DND-41 (cell line): ENCODE results near the gene TTC19.

Source experiments
- ATAC-seq: fragments of 200-7000 bp; cut with Tn5 transposase; 3 replicates; pipeline ENCODE4 v1.9.1; 2021; ENCODE audit warnings: low read depth; ENCODE audit not compliant: insufficient read depth
- DNase-seq: peaks from one replicate; pipeline ENCODE4 v3.0.0-alpha.2; 2020
- H2AFZ ChIP-seq: 2 replicates; pipeline ENCODE4 v1.6.0; 2012; ENCODE audit warnings: low read depth, low read length
- H3K27ac ChIP-seq: 2 replicates; pipeline ENCODE4 v1.5.1; 2012; ENCODE audit warnings: low read length, inconsistent platforms
- H3K27me3 ChIP-seq: fragments of 200-600 bp; sonication (generic); 2 replicates; pipeline ENCODE4 v1.6.0; 2012; ENCODE audit warnings: low read length, mild to moderate bottlenecking, inconsistent platforms; ENCODE audit not compliant: insufficient read depth, poor library complexity
- H3K36me3 ChIP-seq: 2 replicates; pipeline ENCODE4 v1.5.1; 2012; ENCODE audit warnings: low read length, inconsistent platforms; ENCODE audit not compliant: insufficient read depth
- H3K4me1 ChIP-seq: 2 replicates; pipeline ENCODE4 v1.5.1; 2012; ENCODE audit warnings: mild to moderate bottlenecking, low read length; ENCODE audit not compliant: insufficient read depth
- H3K4me2 ChIP-seq: 2 replicates; pipeline ENCODE4 v1.6.0; 2012; ENCODE audit warnings: mild to moderate bottlenecking, moderate library complexity, low read length, inconsistent platforms; ENCODE audit not compliant: insufficient read depth
- H3K4me3 ChIP-seq, 2 experiments: fragments of 200-600 bp in 1 of 2; shearing (Covaris generic) in 1 of 2; 2 replicates each; pipeline ENCODE4 v1.5.1; 2012 to 2016; ENCODE audit warnings: inconsistent platforms in 2 of 2, low read length in 2 of 2, mild to moderate bottlenecking in 2 of 2, low read depth in 1 of 2, moderate library complexity in 1 of 2
- H3K79me2 ChIP-seq: 2 replicates; pipeline ENCODE4 v1.6.0; 2012; ENCODE audit warnings: low read length, inconsistent platforms; ENCODE audit not compliant: insufficient read depth
- H3K9ac ChIP-seq: 2 replicates; pipeline ENCODE4 v1.6.0; 2012; ENCODE audit warnings: low read depth, mild to moderate bottlenecking, inconsistent platforms, low read length, moderate library complexity
- H3K9me3 ChIP-seq: 2 replicates; pipeline ENCODE4 v1.5.1; 2012; ENCODE audit warnings: low read length, moderate library complexity, mild to moderate bottlenecking, inconsistent platforms; ENCODE audit not compliant: insufficient read depth, severe bottlenecking
- H4K20me1 ChIP-seq: 2 replicates; pipeline ENCODE4 v1.6.0; 2012; ENCODE audit warnings: low read length; ENCODE audit not compliant: insufficient read depth
- EZH2 ChIP-seq: IDR thresholded peaks from 3 replicates; pipeline ENCODE4 v1.6.1; 2012; ENCODE audit warnings: borderline replicate concordance, low read depth, mild to moderate bottlenecking, moderate library complexity, low read length, inconsistent platforms; ENCODE audit not compliant: severe bottlenecking
- TF ChIP-seq, protein P1 (sequence below): IDR thresholded peaks from 2 replicates; pipeline ENCODE4 v1.5.1; 2012; ENCODE audit warnings: borderline replicate concordance, low read length, moderate library complexity, mild to moderate bottlenecking; ENCODE audit not compliant: poor library complexity, severe bottlenecking; ENCODE audit errors: extremely low read depth

TTC19 gene

DNA sequence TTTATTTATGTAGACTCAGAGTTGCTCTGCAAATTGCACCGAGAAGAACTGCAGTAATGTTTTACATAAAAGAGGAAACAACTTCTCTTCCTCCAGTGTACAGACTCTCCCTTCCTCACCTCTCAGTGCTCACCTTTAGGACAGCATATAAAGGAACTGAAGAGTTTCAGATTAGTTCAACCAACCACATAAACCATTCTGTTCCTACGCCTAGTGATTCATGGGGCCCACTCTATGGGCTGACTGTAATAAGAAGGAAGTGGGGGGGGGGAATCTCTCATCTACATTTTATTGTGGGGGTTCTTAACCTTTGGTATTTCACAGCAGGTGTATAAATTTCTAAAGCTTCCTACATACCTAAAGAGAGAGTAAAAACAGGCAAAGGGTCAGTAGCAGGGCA, 18.4 kb upstream of the TTC19 start:
- ATAC-seq, result no peak
- DNase-seq, result no peak
- H3K27me3 ChIP-seq, result no peaks in the 10 kb centered on the region
- H3K4me1 ChIP-seq, result no peaks in the 10 kb centered on the region
- H3K4me2 ChIP-seq, result no peak overlapping the region
- H3K79me2 ChIP-seq, result no peaks in the 10 kb centered on the region
- no peak overlapping the region for H3K27ac ChIP-seq
- H3K9me3 ChIP-seq, result no peaks in the 10 kb centered on the region
- H3K9ac ChIP-seq, result no peak overlapping the region
- H4K20me1 ChIP-seq, result no peaks in the 10 kb centered on the region
- H3K36me3 ChIP-seq, result peaks cover 52% of the 10 kb centered on the region
- TF ChIP-seq, protein P1, sequence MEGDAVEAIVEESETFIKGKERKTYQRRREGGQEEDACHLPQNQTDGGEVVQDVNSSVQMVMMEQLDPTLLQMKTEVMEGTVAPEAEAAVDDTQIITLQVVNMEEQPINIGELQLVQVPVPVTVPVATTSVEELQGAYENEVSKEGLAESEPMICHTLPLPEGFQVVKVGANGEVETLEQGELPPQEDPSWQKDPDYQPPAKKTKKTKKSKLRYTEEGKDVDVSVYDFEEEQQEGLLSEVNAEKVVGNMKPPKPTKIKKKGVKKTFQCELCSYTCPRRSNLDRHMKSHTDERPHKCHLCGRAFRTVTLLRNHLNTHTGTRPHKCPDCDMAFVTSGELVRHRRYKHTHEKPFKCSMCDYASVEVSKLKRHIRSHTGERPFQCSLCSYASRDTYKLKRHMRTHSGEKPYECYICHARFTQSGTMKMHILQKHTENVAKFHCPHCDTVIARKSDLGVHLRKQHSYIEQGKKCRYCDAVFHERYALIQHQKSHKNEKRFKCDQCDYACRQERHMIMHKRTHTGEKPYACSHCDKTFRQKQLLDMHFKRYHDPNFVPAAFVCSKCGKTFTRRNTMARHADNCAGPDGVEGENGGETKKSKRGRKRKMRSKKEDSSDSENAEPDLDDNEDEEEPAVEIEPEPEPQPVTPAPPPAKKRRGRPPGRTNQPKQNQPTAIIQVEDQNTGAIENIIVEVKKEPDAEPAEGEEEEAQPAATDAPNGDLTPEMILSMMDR, result no peak
- TF ChIP-seq EZH2, result no peak
- H2AFZ ChIP-seq, result no peak overlapping the region
- H3K4me3 ChIP-seq, result no peak overlapping the region

DNA sequence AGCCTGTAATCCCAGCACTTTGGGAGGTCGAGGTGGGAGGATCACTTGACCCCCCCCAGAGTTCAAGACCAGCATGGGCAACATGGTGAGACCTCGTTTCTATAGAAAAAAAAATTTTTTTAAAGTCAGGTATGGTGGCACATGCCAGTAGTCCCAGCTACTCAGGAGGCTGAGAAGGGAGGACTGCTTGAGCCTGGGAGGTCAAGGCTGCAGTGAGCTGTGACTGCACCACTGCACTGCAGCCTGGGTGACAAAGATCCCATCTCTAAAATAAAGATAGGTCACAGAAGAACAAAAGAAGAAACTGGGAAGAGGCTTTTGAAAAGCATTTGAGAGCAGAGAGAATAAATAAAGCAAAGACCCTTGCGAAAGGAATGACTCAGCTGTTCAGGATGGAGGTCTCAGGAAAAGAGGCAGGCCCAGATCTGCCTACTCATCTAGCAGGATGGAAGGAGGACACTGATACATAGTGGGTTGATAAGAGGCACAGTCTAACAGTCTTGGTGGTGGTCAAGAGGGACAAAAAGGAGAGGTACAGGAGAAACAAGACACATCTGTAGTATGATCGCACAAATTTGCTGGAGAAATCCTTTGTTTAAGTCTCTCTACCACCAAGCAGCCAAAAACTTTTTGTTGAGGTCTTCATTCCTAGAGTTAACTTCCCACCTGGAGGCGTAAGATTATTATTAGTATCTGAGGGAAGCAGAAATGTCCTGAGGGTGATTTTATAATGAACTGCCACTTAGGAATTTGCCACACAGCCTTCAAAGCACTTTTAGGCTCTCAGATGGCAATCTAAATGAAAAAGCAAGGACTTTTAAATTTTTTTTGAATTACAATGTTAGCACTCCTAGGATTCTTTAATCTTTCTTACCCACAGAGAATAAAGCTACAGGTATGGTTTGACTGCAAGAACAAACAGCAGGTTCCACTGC, 17.7 kb upstream of the TTC19 start:
- Histone ChIP-seq H3K4me3 (no peak overlapping the region), H3K9ac (no peak overlapping the region), H3K27ac (no peak overlapping the region), H2AFZ (no peak overlapping the region), H4K20me1 (no peaks in the 10 kb centered on the region), H3K4me2 (no peak overlapping the region), H3K9me3 (no peaks in the 10 kb centered on the region), H3K36me3 (peaks cover 53% of the 10 kb centered on the region), H3K4me1 (no peaks in the 10 kb centered on the region), H3K27me3 (no peaks in the 10 kb centered on the region), H3K79me2 (no peaks in the 10 kb centered on the region)
- DNase-seq (no peak), ATAC-seq (no peak)
- TF ChIP-seq, protein P1, result no peak
- no peak for TF ChIP-seq EZH2

DNA sequence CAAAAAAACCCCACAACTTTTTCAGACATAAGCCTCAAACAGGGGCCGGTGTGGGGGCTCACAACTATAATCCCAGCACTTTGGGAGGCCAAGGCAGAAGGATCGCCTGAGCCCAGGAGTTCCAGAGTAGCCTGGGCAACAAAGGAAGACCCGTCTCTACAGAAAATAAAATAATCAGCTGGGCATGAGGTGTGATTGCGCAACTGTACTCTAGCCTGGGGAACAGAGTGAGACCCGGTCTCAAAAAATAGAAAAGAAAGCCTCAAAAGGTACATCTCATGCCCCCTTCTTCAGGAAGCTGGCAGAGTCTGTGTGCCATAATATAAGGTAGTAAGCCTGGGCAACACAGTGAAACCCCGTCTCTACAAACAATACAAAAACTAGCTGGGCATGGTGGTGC, 3.3 kb upstream of the TTC19 start:
- Histone ChIP-seq H3K9ac (no peak overlapping the region), H2AFZ (no peak overlapping the region), H3K4me3 (no peak overlapping the region), H4K20me1 (peaks cover 8% of the 10 kb centered on the region; the same call in 1 of the 2 replicates), H3K79me2 (peaks cover 30% of the 10 kb centered on the region), H3K36me3 (peaks cover 12% of the 10 kb centered on the region), H3K9me3 (no peaks in the 10 kb centered on the region), H3K4me2 (no peak overlapping the region), H3K27ac (no peak overlapping the region), H3K27me3 (no peaks in the 10 kb centered on the region), H3K4me1 (peaks cover 26% of the 10 kb centered on the region)
- TF ChIP-seq EZH2, result no peak
- DNase-seq (no peak), ATAC-seq (no peak)

DNA sequence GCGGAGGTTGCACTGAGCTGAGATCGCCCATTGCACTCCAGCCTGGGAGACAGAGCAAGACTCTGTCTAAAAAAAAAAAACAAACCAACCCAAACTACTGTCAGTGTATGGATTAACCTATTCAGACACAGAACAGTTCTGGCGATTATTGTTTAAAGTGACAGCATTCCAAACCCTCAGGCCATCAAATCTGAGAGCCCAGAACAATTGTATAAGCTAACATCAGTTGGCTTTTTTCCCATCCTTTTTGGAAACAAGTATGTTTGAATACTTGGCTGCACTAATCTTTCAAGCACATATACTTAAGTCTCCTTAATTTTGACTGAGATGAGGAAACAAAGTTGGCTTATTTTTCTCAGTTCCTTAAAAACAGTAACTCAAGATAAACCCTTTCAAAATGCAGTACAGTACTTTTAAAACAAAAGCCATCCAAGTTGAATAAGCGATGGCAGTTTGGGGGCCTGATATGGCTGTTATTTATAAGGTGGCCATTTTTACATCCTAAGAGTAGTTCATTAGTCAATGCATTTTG, 1.5 kb upstream of the TTC19 start:
- no peak for ATAC-seq
- H3K4me2 ChIP-seq, result peak overlapping the region; percentile 78
- no peaks in the 10 kb centered on the region for H3K27me3 ChIP-seq
- H3K36me3 ChIP-seq, result peaks cover 29% of the 10 kb centered on the region
- H3K4me1 ChIP-seq, result peaks cover 39% of the 10 kb centered on the region
- peak overlapping the region; percentile 88; the same call in 1 of the 2 replicates for H3K9ac ChIP-seq
- H3K9me3 ChIP-seq, result no peaks in the 10 kb centered on the region
- H3K4me3 ChIP-seq, result peak overlapping the region in 1 of 2 experiments; percentile 90; a peak in 2 of 4 replicates
- H2AFZ ChIP-seq, result peak overlapping the region; percentile 58; the same call in 1 of the 2 replicates
- H4K20me1 ChIP-seq, result peaks cover 14% of the 10 kb centered on the region; the same call in 1 of the 2 replicates
- H3K79me2 ChIP-seq, result peaks cover 45% of the 10 kb centered on the region
- TF ChIP-seq EZH2, result no peak
- DNase-seq, result no peak
- H3K27ac ChIP-seq, result no peak overlapping the region
